ENCODE results near the gene RBM33. TPM values are rescaled to one million over a fixed set of nuclear protein-coding genes. Genes with fewer than 3 reads are reported as not detected.

RBM33 gene
- polyA plus RNA-seq, 1 experiment = 5.0 TPM

GRCh38 chr7:155713384-155713783 is 68.9 kb downstream of the RBM33 start:
- POLR2A ChIA-PET = no interaction called here
- no peak for DNase-seq (ENCODE audit: low read depth)
- H3K4me3 ChIP-seq (ENCODE audit: low read depth, low read length) = no peak overlapping the region
- peaks cover 10% of the 10 kb centered on the region for H3K36me3 ChIP-seq (ENCODE audit: control insufficient read depth, insufficient read depth, low read length)
- no peaks in the 10 kb centered on the region for H3K27me3 ChIP-seq (ENCODE audit: control insufficient read depth, insufficient read depth, low read length)
- CTCF ChIA-PET = no interaction called here
- TF ChIP-seq CTCF (IDR thresholded peaks at IDR 0.05; ENCODE audit: insufficient read depth, low read depth, low read length) = no peak

DNA sequence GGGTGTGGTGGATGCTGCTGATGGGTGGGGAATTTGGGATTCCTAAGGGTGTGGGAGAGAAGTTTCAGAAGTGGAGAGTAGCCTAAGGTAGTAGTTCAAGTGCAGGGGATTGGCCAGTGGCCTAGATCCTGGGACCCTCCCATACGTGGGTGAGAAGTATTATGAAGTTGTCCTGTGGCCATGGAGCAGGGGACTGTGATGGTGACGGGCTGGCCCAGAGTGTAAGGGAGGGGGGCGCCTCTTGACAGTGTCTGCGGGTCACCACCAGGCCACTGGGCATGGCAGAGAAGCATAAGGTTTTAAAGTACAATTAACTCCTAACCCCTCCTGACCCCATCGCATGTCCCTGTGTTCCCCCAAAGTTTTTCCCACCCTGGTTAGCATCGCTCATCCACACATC is 70.2 kb downstream of the RBM33 start:
- TF ChIP-seq CTCF (IDR thresholded peaks at IDR 0.05; ENCODE audit: insufficient read depth, low read depth, low read length) = no peak
- Histone ChIP-seq H3K27me3 (ENCODE audit: control insufficient read depth, insufficient read depth, low read length) (no peaks in the 10 kb centered on the region), H3K4me3 (ENCODE audit: low read depth, low read length) (no peak overlapping the region), H3K36me3 (ENCODE audit: control insufficient read depth, insufficient read depth, low read length) (peaks cover 9% of the 10 kb centered on the region)
- DNase-seq (ENCODE audit: low read depth) = no peak
- ChIA-PET POLR2A (no interaction called here), CTCF (no interaction called here)

- TF ChIP-seq CTCF (IDR thresholded peaks at IDR 0.05; ENCODE audit: insufficient read depth, low read depth, low read length) = no peak
- Histone ChIP-seq H3K36me3 (ENCODE audit: control insufficient read depth, insufficient read depth, low read length) (peaks cover 8% of the 10 kb centered on the region), H3K4me3 (ENCODE audit: low read depth, low read length) (no peak overlapping the region), H3K27me3 (ENCODE audit: control insufficient read depth, insufficient read depth, low read length) (no peaks in the 10 kb centered on the region)
- POLR2A ChIA-PET = no interaction called here
- CTCF ChIA-PET = interaction anchor here (1.0 kb wide), 1 partner anchor 116 kb away, joined by 4 read pairs; no protein-coding TSS in a partner anchor
- DNase-seq (ENCODE audit: low read depth) = no peak
Observed at GRCh38 chr7:155715111-155715805, 70.8 kb downstream of the RBM33 start.

DNA sequence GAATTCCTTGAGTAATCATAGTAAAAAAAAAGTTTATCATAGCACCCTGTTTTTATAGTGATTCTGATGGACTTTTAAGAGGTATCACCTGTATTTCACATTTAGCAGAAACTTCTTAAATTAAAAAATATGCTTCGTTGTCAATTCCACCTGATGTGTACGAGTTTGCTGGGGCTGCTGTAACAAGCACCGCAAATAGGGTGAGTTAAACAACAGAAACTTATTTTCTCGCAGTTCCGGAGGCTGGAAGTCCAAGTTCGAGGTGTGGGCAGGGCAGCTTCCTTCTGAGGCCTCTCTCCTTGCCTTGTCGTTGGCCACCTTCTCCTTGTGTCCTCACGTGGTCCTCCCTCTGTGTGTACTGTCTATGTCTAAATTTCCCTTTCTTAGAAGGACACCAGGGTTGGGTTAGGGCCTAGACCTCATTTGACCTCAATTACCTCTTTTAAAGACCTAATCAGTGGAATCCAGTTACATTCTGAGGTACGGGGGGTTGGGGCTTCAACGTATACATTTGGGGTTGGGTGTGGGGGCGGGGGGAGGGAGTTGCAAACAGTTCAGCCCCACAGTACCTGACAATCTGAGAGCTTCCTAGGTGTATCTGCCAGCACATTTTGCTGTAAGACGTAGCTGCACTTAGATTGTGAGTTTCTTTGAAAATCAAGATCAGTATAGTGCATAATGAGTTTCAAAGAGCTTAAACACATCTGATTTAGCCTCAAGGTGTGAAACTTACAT is 72.7 kb downstream of the RBM33 start:
- POLR2A ChIA-PET = no interaction called here
- H3K4me3 ChIP-seq (ENCODE audit: low read depth, low read length) = no peak overlapping the region
- no peaks in the 10 kb centered on the region for H3K27me3 ChIP-seq (ENCODE audit: control insufficient read depth, insufficient read depth, low read length)
- CTCF ChIA-PET = interaction anchor here (0.7 kb wide), 1 partner anchor 790 kb away, joined by 3 read pairs; no protein-coding TSS in a partner anchor
- TF ChIP-seq CTCF (IDR thresholded peaks at IDR 0.05; ENCODE audit: insufficient read depth, low read depth, low read length) = no peak
- peaks cover 4% of the 10 kb centered on the region for H3K36me3 ChIP-seq (ENCODE audit: control insufficient read depth, insufficient read depth, low read length)
- DNase-seq (ENCODE audit: low read depth) = no peak

DNA sequence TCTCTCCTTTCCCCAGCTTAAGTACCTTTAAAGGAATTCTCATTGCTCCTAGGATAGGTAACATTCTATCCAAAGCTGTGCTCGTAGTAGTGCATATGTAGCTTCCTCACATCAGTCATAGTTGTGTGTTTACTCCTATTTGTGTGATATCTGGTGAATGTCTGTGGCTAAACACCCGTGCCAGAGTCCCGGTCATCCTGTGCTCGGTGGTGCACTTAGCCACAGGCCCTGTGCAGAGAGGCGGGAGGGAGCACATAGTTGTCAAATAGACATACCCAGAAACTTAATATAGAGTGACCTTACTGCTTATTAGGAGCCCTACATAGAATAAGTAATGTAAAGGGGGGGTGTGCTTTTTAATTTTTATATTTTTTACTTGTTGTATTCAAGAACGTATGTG is 76.6 kb downstream of the RBM33 start:
- CTCF ChIA-PET = interaction anchor here (1.0 kb wide), 1 partner anchor 19 kb away, joined by 3 read pairs; no protein-coding TSS in a partner anchor

More for the DNA sequence above, 76.6 kb downstream of the RBM33 start:
- no peak for TF ChIP-seq CTCF (IDR thresholded peaks at IDR 0.05; ENCODE audit: insufficient read depth, low read depth, low read length)
- POLR2A ChIA-PET = no interaction called here
- Histone ChIP-seq H3K36me3 (ENCODE audit: control insufficient read depth, insufficient read depth, low read length) (0 out of 2 replicates have a peak, but pooled peaks cover 1% of the 10 kb centered on the region), H3K27me3 (ENCODE audit: control insufficient read depth, insufficient read depth, low read length) (no peaks in the 10 kb centered on the region), H3K4me3 (ENCODE audit: low read depth, low read length) (no peak overlapping the region)
- no peak for DNase-seq (ENCODE audit: low read depth)
